Neural progenitor cell (in vitro differentiated cells): ENCODE data around the gene CCDC152. TPM values are rescaled to one million over a fixed set of nuclear protein-coding genes. Genes with fewer than 3 reads are reported as not detected.

Experiments used
- DNase-seq: peaks from one replicate; pipeline ENCODE4 v3.0.0-alpha.2; 2016; ENCODE audit warnings: low spot score
- H2AFZ ChIP-seq: fragments of 200-600 bp; sonication (generic); replicated peaks from 2 replicates; pipeline ENCODE4 v1.6.1; 2016; ENCODE audit warnings: antibody characterized with exemption
- H3F3A ChIP-seq: fragments of 200-600 bp; sonication (generic); 2 replicates; pipeline ENCODE4 v1.6.1; 2016; ENCODE audit warnings: antibody characterized with exemption, low read depth
- H3K27ac ChIP-seq: fragments of 200-600 bp; sonication (generic); 2 replicates; pipeline ENCODE4 v1.5.1; 2016; ENCODE audit warnings: mild to moderate bottlenecking
- H3K27me3 ChIP-seq: fragments of 200-600 bp; sonication (generic); 2 replicates; pipeline ENCODE4 v1.6.1; 2016; ENCODE audit warnings: mild to moderate bottlenecking, moderate library complexity
- H3K36me3 ChIP-seq: fragments of 200-600 bp; sonication (generic); 2 replicates; pipeline ENCODE4 v1.5.1; 2016
- H3K4me1 ChIP-seq: fragments of 200-600 bp; sonication (generic); 2 replicates; pipeline ENCODE4 v1.6.1; 2016; ENCODE audit warnings: mixed run types
- H3K4me2 ChIP-seq: fragments of 200-600 bp; sonication (generic); 2 replicates; pipeline ENCODE4 v1.6.1; 2016
- H3K4me3 ChIP-seq: fragments of 200-600 bp; sonication (generic); 2 replicates; pipeline ENCODE4 v1.5.1; 2016
- H3K79me2 ChIP-seq: fragments of 200-600 bp; sonication (generic); 2 replicates; pipeline ENCODE4 v1.6.1; 2016; ENCODE audit warnings: low read depth
- H3K9ac ChIP-seq: fragments of 200-600 bp; sonication (generic); 2 replicates; pipeline ENCODE4 v1.6.1; 2016
- H3K9me3 ChIP-seq: fragments of 200-600 bp; sonication (generic); 2 replicates; pipeline ENCODE4 v1.5.1; 2016; ENCODE audit warnings: low read depth
- H4K20me1 ChIP-seq: fragments of 200-600 bp; sonication (generic); 2 replicates; pipeline ENCODE4 v1.6.1; 2016; ENCODE audit warnings: low read depth
- H3K27ac Mint-ChIP-seq: 3 replicates; pipeline ENCODE4 v1.8.0; 2021; ENCODE audit warnings: mixed read lengths
- H3K27me3 Mint-ChIP-seq: 2 replicates; pipeline ENCODE4 v1.8.0; 2022; ENCODE audit warnings: low read depth, mild to moderate bottlenecking, inconsistent platforms, moderate library complexity, mixed read lengths; ENCODE audit not compliant: insufficient read depth
- H3K36me3 Mint-ChIP-seq: 3 replicates; pipeline ENCODE4 v1.8.0; 2021; ENCODE audit warnings: mixed read lengths
- H3K4me1 Mint-ChIP-seq: 3 replicates; pipeline ENCODE4 v1.8.0; 2021; ENCODE audit warnings: mixed read lengths
- H3K4me3 Mint-ChIP-seq: 3 replicates; pipeline ENCODE4 v1.8.0; 2021; ENCODE audit warnings: mild to moderate bottlenecking, moderate library complexity, mixed read lengths
- H3K9me3 Mint-ChIP-seq: 3 replicates; pipeline ENCODE4 v1.8.0; 2020; ENCODE audit warnings: mixed read lengths
- EZH2 ChIP-seq: fragments of 200-600 bp; sonication (generic); IDR thresholded peaks from 2 replicates; pipeline ENCODE4 v1.6.1; 2017; ENCODE audit warnings: antibody characterized with exemption, mild to moderate bottlenecking, moderate library complexity
- EZH2phosphoT487 ChIP-seq: fragments of 200-600 bp; sonication (generic); IDR thresholded peaks from 2 replicates; pipeline ENCODE4 v1.6.1; 2017; ENCODE audit warnings: antibody characterized with exemption
- total RNA-seq: library from RNA; depleted of rRNA; stranded (reverse); fragments of >200 nt; gene quantifications from 2 replicates; pipeline ENCODE4 v1.2.3, GENCODE V29; 2015; ENCODE audit warnings: low replicate concordance
- TF ChIP-seq, protein P1 (sequence below): fragments of 200-600 bp; sonication (generic); IDR thresholded peaks from 2 replicates; pipeline ENCODE4 v1.5.1; 2017; ENCODE audit warnings: antibody characterized with exemption, mild to moderate bottlenecking

Gene CCDC152
- total RNA-seq, 1 donor from 2014 or later: 23.9 TPM

DNA sequence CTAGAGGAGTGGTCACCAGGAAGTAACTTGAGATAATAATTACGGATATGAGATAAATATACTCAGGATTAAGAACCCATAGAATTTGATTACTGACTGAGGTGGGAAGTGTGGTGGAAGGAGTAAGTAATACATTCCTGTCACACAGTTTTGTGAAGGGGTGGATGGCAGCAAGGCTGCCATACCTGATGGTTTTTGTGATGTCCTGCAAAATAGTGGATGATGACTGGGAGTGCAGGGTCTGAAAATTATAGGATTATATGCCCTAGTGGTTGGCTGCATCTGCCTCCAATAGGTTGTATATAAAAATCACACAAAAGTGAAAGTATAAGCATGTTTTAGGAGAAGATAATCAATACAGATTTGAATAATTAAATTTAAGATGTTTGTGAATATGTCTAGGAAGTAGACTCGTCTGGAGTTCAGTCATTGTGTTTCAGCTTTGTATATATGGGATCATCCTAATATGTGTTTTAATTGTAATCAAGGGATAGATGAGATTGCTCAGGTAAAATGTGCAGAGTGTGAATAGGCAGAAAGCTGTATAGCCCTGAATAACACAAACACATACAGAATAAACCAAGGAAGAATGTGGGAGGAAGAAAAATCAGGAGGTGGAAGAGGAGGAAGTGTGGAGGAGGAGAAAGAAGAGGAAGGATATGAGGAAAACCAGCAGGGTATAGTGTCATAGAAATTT lies 49.5 kb downstream of the CCDC152 start:
- DNase-seq: no peak
- H3K27ac ChIP-seq: no peak overlapping the region
- no peaks in the 10 kb centered on the region for H3F3A ChIP-seq
- Mint-ChIP-seq H3K27me3 (no peaks in the 10 kb centered on the region), H3K4me1 (peaks cover 4% of the 10 kb centered on the region), H3K4me3 (no peak overlapping the region), H3K27ac (no peak overlapping the region), H3K9me3 (no peaks in the 10 kb centered on the region), H3K36me3 (peaks cover 3% of the 10 kb centered on the region)
- H3K27me3 ChIP-seq: no peaks in the 10 kb centered on the region
- TF ChIP-seq EZH2phosphoT487 (no peak), EZH2 (no peak)
- TF ChIP-seq, protein P1, sequence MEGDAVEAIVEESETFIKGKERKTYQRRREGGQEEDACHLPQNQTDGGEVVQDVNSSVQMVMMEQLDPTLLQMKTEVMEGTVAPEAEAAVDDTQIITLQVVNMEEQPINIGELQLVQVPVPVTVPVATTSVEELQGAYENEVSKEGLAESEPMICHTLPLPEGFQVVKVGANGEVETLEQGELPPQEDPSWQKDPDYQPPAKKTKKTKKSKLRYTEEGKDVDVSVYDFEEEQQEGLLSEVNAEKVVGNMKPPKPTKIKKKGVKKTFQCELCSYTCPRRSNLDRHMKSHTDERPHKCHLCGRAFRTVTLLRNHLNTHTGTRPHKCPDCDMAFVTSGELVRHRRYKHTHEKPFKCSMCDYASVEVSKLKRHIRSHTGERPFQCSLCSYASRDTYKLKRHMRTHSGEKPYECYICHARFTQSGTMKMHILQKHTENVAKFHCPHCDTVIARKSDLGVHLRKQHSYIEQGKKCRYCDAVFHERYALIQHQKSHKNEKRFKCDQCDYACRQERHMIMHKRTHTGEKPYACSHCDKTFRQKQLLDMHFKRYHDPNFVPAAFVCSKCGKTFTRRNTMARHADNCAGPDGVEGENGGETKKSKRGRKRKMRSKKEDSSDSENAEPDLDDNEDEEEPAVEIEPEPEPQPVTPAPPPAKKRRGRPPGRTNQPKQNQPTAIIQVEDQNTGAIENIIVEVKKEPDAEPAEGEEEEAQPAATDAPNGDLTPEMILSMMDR: no peak
- H4K20me1 ChIP-seq: no peaks in the 10 kb centered on the region
- H3K36me3 ChIP-seq: no peaks in the 10 kb centered on the region
- H3K9ac ChIP-seq: no peak overlapping the region
- H3K79me2 ChIP-seq: no peaks in the 10 kb centered on the region
- no peak overlapping the region for H3K4me3 ChIP-seq
- H2AFZ ChIP-seq: no peak overlapping the region
- H3K9me3 ChIP-seq: no peaks in the 10 kb centered on the region
- peaks cover 4% of the 10 kb centered on the region for H3K4me1 ChIP-seq
- no peak overlapping the region for H3K4me2 ChIP-seq

DNA sequence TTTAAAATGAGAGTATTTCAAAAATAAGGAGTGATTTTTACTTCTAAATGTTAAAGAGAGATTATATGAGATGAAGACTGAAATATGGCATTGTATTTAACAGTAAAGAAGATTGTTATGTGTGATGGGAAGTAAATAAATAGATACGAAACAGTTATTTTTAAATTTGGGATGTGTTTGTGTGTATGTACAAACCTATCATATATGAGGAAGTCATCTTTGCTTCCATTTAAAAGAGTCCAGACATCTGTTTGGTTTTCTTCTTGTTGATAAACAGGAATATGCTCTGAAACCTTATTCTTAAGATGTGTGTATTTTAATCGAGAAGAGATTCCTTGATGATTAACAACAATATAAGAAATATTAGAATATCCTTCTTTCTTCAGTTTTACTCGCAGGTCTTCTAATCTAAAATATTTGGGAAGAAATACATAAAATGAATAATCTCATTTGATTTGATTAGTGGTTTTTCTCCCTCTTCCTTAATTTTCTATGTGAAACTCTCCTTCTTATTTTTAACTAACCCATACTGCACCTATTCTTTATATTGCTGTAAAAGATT lies 50.2 kb downstream of the CCDC152 start:
- H3K79me2 ChIP-seq: no peaks in the 10 kb centered on the region
- TF ChIP-seq EZH2 (no peak), EZH2phosphoT487 (no peak)
- DNase-seq: no peak
- H3K9ac ChIP-seq: no peak overlapping the region
- no peaks in the 10 kb centered on the region for H3F3A ChIP-seq
- Mint-ChIP-seq H3K27me3 (no peaks in the 10 kb centered on the region), H3K27ac (no peak overlapping the region), H3K4me3 (no peak overlapping the region), H3K9me3 (no peaks in the 10 kb centered on the region), H3K36me3 (peaks cover 3% of the 10 kb centered on the region), H3K4me1 (peaks cover 11% of the 10 kb centered on the region)
- no peak overlapping the region for H3K27ac ChIP-seq
- H2AFZ ChIP-seq: no peak overlapping the region
- H3K4me1 ChIP-seq: peaks cover 10% of the 10 kb centered on the region
- H3K9me3 ChIP-seq: no peaks in the 10 kb centered on the region
- H3K4me2 ChIP-seq: no peak overlapping the region
- H3K27me3 ChIP-seq: no peaks in the 10 kb centered on the region
- H3K4me3 ChIP-seq: no peak overlapping the region
- no peaks in the 10 kb centered on the region for H3K36me3 ChIP-seq
- no peaks in the 10 kb centered on the region for H4K20me1 ChIP-seq

DNA sequence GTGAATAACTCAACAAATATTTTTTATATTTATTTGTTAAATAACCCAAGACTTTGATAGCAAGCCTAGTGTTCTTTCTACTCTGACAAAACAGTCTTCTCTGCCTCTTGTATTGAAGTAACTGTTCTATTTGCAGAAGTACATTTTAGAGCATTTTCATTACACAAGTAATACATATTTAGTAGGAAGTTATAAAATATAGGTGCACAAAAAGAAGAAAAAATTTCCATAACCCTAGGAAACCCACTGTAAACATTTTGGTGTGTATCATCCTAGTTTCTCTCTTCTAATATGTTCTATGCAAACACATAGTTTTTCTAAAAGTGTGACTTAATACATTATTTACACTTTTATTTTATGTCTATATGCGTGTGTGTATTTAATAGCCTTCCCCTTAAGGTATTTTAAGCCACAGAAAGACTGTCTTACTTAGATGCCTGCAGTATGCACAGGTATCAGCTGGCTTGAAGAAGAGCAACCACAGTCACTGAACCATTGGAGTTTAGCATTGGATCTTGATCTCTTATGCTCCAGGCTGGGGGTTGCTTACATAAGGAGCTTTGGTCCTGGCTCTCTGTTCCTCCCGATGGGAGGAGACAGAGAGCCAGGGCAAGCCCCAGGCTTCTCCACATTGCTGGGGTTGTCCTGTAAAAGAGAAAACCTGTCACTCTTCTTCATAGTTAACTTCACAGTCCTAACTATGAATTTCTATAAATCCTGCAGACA lies 51.3 kb downstream of the CCDC152 start:
- Histone ChIP-seq H3K27ac (no peak overlapping the region), H3K9ac (no peak overlapping the region), H4K20me1 (no peaks in the 10 kb centered on the region), H3K4me3 (no peak overlapping the region), H3K36me3 (no peaks in the 10 kb centered on the region), H3K4me1 (peaks cover 21% of the 10 kb centered on the region), H3K79me2 (no peaks in the 10 kb centered on the region), H3K4me2 (no peak overlapping the region), H3F3A (peaks cover 10% of the 10 kb centered on the region), H2AFZ (no peak overlapping the region), H3K27me3 (no peaks in the 10 kb centered on the region), H3K9me3 (no peaks in the 10 kb centered on the region)
- Mint-ChIP-seq H3K4me1 (peaks cover 22% of the 10 kb centered on the region), H3K36me3 (peaks cover 3% of the 10 kb centered on the region), H3K4me3 (no peak overlapping the region), H3K27ac (no peak overlapping the region), H3K9me3 (no peaks in the 10 kb centered on the region), H3K27me3 (no peaks in the 10 kb centered on the region)
- no peak for DNase-seq
- TF ChIP-seq EZH2phosphoT487: no peak
- TF ChIP-seq, protein P1: no peak
- no peak for TF ChIP-seq EZH2
